Left renal cortex interstitium (tissue), 4 donors: Measurements from ENCODE around the gene ARL6IP4. TPM values are rescaled to one million over a fixed set of nuclear protein-coding genes. Genes with fewer than 3 reads are reported as not detected.
A peak's percentile ranks its signal among the peaks of the same experiment; 100 is the strongest.
"Not testable (repeated sequence)": the region's sequence is repeated elsewhere in the genome, so short reads cannot be mapped to it uniquely, and the experiment has no call there.

ENCODE experiments used
- DNase-seq, 4 donors: peaks; one replicate each; pipeline ENCODE4 v3.0.0-alpha.2; 2013; ENCODE audit warnings: low read depth in 4 of 4, low spot score in 2 of 4, missing footprints in 1 of 4
- polyA plus RNA-seq, 4 donors: library from polyadenylated mRNA; unstranded; fragments of 120-200 nt; gene quantifications; one replicate each; pipeline ENCODE4 v1.2.1, GENCODE V29; 2013; ENCODE audit not compliant: insufficient read length in 4 of 4

Gene ARL6IP4
- polyA plus RNA-seq = 100 to 1,000 TPM; 166 to 237 (median 192) TPM

DNA sequence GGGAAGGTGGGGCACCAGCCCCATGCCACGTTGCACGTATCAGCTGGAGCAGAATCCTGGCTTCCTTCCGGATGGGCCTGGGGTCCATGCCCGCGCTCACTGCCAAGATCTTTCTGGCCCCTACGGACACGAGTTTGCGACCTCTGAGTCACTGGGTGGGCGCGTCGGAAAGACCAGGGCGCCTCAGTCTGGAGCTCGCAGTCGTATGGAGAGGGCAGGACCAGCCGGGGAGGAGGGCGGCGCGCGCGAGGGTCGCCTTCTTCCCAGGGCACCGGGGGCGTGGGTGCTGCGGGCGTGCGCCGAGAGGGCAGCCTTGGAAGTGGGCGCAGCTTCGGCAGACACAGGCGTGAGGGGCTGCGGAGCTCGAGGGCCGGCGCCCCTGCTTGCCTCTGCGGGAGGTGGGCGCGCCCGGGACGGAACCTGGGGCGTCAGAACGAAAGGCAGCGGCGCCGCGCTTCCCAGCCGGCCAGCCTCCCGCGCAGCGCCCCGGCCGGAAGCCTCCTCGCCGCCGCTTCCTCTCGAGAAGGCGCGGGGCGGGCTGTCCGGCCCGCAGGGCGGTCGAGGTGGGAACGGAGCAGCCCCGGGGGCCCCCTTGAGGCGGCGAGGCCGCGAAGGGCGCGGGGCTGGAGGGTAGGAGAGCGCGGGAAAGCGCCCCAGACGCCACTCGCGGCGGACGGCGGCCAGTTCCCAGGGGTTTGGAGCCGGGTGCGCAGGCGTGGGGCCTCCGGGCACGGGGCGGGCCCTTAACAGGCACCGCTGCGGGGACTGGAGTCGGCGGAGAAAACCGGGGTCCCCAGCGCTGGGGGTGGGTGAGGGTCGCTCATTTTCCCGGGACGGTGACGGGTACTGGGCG lies at the start of gene ARL6IP4:
TSS of gene ARL6IP4 (plus strand) at position 499 of the 853 bp plus-strand sequence. CDS start 459 bp downstream, outside the sequence.
- peak in 1 of 4 donors; percentile 46 for DNase-seq

- no peak for DNase-seq
Observed at GRCh38 chr12:122932207-122932606, 48.3 kb upstream of the ARL6IP4 start.

DNA sequence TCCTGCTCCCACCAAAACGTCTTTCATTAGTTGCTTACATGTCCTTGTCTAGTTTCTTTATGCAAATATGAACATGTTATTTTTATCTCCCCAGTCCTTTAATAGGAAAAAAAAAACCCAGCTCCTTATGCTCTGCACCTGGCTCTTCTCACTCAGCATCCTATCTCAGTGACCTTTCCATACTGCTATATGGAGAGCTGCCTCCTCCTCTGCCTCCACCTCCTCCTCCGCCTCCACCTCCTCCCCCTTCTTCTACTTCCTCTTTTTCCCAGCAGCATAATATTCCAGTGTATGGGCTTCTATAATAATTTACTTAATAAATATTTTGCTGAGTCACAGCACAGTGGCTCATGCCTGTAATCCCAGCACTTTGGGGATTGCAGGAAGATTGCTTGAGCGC lies 45.8 kb upstream of the ARL6IP4 start:
- DNase-seq = no peak

- no peak for DNase-seq
Observed at GRCh38 chr12:122935318-122935717, 45.2 kb upstream of the ARL6IP4 start.

DNA sequence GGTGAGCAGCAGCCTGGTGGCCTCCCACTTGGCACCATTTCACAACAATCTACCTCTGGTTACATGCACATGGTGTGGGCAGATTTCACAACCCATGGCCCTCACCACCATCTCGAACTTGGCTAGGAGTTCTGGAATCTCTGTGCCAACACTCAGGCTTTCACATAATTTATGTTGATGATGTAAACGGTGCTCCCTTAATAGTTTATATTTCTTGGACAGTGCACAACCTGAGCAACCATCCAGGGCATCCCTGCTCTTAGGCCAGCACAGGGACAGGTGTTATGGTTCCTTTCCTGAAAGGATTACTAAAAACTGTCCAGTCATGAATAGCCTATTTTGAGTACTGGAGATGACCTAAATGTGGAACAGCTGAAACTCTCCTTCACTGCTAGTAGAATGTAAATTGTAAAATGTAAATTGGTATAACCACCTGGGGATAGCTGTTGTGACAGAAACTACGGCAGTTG lies 42.8 kb upstream of the ARL6IP4 start:
- DNase-seq = no peak

DNA sequence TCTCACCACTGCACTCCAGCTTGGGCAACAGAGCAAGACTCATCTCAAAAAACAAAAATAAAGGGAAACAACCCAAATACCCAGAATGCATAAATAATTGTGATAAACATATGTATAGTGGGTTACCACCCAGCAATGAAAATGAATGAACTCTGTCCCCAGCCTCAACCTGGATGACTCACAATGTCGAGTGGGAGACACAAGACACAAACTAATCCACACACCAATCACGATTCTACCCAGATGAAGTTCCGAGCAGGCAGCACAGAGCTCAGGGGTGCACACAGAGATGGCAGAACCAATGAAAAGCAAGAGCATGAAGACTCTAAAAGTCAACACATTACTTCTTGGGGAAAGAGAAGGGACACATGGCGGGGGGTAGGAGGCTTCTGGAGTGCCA lies 41.4 kb upstream of the ARL6IP4 start:
- no peak for DNase-seq

- not testable (repeated sequence) for DNase-seq
Observed at GRCh38 chr12:122941351-122941750, 39.1 kb upstream of the ARL6IP4 start.

- no peak for DNase-seq
Observed at GRCh38 chr12:122942637-122943036, 37.8 kb upstream of the ARL6IP4 start.

GRCh38 chr12:122943196-122943595 lies 37.3 kb upstream of the ARL6IP4 start:
- DNase-seq = no peak

DNA sequence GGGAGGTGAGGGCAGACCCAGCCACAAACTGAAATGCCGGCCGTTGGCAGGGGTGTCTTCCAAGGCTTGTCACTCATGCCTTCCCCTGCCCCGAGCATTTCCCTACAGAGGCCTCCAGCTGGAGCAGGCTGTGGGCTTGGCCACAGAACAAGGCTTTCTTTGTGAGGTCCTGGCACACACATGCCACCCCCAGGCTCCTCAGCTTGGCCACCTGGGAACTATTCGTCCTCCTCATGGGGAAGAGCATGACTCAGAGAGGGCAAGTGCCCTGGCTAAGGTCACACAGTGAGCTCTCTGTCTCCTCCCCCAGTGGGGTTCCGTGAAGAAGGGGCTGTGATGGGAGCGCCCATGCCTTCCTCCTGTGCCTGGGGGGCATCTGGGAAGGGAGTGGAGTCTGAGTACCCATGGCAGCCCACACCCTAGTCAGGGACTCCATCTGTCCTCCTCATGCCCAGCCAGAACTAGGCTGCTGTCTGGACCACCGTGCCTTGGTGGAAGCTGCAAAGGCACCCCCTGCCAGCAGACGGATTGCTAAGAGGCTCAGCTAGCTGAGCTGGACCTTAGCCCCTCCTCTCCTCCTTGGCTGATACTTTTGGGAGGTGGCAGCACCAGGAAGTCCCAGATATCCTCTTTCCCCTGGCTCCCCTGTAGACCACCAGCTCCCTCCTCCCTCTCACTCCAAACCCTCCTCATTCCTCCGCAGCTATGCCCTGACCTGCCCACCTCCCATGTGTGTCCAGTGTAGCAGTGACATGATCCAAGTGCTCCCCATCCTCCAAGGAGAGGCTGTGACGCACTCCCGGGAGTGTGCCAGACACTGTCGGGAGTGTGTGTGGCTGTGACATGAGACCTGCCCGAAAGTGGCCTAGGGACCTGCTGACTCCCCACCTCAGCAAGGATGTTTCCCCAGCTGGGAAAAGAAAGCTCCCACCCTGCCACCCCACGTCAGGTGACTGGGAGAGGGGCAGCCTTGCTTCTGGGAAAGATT lies 35.6 kb upstream of the ARL6IP4 start:
- no peak for DNase-seq

DNA sequence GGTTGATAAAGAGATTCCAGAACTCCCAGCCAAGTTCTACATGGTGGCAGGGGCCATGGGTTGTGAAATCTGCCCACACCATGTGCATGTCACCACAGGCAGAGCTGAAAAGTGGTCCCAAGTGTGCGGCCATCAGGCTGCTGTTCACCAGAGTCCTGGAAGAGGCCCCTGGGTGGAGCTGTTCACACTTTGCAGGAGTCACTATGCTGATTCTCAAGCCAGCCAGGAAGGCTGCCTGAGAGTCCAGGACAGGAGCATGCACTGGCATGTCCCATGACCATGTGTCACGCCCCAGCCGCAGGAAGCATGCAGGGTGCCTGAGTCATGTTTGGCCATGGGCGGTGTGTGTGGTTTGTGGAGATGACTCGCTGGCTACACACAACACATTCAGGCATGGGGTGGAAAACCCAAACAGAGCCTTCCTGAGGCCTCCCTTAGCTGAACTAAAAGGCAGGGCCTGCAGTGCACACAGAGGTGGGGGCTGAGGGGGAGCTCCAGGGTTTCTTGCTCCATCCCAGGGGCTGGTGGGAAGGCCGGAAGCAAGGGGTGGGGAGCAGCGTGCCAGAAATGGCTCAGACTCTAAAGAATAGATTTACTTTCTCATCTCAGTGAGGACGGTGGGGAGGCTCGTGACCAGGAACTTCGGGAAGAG lies 33.7 kb upstream of the ARL6IP4 start:
- DNase-seq = no peak

GRCh38 chr12:122947352-122947792 lies 33.1 kb upstream of the ARL6IP4 start:
- no peak for DNase-seq

DNA sequence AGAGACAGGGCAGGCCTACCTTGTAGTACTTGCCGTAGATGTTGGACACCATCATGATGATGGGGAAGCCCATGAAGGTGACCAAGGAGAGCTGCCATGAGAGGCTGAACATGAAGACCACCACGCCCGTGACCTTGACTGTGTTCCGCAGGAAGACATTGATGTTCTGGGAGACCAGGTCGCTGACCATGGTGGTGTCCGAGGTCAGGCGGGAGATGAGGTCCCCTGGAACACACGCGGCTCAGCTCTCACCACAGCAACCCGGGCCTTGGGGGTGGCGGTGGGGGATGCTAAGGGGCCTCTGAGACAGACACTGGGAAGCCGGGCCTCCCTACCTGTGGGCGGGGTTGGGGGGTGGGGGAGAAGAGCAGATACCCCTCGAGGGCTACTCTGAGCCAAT lies 31.9 kb upstream of the ARL6IP4 start:
- no peak for DNase-seq

- DNase-seq = no peak
Observed at GRCh38 chr12:122949405-122949804, 31.1 kb upstream of the ARL6IP4 start.

DNA sequence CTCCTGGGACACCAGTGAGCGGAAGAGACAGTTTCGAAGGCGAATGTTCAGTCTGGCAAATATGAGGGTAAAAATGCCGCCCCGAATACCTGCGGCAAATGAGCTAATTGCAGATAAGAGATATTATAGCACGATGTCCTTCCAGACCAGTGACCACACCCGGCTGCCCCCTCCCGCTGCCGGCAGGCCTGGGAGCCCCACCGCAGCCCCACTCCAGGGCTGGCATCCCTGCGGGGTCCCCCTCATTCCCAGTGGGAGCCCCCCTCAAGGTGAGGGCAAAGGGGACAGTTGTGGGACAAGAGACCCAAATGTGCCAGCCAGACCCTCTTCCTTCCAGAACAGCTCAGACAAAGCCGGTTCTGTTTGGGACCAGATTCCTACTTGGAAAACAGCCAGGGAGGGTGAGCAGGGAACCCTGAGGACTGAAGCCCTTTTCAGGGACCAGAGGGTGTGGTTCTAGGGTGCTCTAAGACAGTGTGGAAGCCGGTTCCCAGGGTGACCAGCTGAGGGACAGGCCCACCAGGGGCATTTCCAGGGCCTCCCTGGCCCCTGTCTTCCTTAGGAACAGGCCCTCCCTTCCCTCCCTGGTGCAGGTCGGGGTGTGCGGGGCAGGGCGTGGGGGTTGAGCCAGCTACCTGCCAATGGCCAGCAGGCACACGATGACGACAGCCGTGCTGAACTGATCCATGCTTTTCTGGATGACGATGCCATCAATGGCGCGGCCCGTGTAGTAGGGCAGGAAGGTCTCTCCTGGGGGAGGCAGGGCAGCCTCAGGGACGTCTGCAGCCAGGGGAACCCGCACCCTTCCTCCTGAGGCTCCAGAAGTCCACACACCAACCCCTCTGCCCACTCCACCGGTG lies 30.4 kb upstream of the ARL6IP4 start:
- no peak for DNase-seq

DNA sequence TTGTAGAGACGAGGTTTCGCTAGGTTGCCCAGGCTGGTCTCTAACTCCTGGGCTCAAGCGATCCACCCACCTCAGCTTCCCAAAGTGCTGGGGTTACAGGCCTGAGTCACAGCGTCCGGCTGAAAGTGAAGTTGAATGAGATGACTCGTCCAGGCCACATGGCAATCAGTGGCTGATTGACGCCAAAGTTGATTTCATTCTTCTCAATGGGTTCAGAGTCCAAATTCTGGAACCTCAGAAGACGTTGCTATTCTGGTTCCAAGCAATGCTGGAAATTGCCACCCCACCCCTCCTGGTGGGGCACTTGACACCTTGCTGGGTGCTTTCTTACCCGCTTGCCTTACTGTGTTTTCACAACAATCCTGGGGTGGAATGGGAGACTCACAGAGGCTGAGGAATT lies 29.1 kb upstream of the ARL6IP4 start:
- no peak for DNase-seq

GRCh38 chr12:122951979-122952892 lies 28.2 kb upstream of the ARL6IP4 start:
- DNase-seq = no peak

- no peak for DNase-seq
Observed at GRCh38 chr12:122955156-122955555, 25.3 kb upstream of the ARL6IP4 start.

GRCh38 chr12:122956035-122956434 lies 24.4 kb upstream of the ARL6IP4 start:
- DNase-seq = no peak
